Measurements from ENCODE around the gene PLAAT2.

The PLAAT2 gene

DNA sequence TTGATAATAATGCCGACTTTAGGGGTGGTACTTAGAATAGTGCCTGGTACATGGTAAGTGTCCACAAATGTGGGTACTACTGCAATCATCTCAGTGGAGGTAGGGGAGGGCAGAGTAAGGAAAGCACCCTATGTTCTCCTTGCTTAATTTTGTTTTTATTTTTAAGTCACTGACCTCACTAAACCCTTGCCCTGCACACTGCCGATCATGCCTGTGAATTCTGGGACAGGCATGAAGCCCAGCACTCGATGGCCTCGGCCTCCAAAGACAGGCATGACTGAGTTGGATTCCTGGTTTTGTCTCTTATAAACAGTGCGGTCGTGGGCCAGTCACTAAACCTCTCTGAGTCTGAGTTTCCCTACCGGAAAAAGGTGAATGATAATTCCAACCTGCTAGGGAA is 50.4 kb downstream of the PLAAT2 start:
- no peak for DNase-seq

DNA sequence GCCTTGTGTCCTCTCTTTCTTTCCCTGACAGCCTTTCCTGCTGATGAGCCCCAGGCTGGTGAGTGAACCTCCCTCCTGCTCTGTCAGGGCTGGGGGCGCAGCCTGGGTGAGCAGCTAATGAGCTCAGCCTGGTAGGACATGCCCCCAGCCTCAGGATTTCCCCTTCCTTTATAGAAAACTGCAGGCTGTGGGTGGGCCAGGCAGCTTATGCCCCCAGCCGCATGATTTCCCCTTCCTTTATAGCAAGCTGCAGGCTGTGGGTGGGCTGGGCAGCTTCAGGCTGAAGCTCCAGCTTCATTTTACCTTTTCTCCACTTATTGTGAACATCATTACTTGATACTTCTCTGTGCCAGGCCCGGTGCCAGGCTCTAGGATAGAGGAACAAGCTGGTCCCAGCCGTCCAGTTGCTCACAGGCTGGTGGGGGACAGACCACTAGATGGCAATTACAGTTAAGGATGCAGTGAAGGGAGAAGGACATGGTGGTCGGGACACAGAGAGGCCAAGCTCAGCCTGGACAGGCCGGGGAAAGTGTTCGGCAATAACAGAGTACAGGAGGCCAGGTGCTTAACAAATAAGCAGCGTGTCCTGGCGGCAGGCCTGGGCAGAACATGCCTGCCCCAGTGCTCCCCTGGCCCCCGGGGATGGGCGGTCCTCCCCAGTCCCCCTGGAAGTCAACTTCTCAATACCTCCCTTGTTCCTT is 52.0 kb downstream of the PLAAT2 start:
- DNase-seq: no peak

DNA sequence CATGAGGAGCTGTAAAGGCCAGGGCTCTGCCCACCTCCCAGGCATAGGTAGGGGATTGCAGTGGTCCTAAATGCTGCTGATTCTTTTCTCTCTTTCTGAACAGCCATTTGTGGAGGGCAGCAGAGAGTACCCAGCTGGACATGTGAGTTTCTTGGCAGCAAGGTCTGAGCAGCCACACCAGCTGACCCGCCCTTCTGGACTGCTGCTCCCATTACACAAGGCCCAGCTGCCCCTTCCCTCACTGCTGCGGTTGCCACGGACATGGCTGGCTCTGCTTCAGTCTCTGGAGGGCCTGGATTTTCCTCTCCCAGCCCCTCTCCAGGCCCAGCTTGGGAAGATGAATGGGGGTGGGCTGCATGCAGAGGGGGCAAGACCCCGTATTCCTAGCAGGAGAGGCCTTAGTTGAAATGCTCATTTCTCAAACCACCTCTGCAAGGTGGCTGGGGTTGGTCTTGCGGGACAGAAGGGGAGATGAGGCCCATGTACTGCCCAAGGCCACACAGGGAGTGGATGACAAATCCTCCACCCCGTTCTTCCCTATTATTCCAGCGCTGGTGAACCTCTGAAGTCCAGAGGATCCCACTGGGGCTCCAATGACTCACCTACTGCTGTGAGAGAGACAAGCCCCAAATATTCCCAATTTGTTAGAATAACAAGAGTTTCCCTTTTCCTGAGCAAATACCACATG is 52.7 kb downstream of the PLAAT2 start:
- DNase-seq: no peak

DNA sequence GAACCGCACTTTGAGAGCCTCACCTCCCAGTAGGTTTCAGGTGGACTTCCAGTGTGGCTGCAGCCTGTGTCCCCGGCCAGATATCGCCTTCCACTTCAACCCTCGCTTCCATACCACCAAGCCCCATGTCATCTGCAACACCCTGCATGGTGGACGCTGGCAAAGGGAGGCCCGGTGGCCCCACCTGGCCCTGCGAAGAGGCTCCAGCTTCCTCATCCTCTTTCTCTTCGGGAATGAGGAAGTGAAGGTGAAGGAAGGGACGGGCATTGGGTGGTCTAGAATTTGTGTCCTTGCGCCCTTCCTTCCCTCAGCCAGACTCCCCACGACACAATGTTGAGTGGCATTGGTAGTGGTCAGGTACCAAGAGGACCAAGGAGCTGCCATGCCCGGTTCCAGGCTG is 54.4 kb downstream of the PLAAT2 start:
- DNase-seq: no peak

DNA sequence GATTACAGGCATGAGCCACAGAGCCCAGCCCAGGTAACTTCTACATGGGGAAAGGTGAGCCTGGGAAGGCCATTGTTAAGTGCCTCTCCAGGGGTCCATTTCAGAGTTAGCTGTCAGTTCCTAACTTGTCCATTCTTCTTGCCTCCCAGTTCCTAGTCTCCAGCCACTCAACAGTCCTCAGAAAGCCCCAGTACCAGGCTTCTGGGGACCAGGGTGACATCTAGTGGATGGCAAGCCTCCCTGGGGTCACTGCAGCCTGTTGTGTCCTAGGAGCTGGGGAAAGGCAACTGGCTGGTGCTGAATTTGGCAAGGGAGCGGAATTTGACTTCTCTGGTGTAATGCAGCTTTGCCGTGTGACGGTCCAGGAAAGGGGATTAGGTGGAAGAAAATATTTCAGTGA is 55.2 kb downstream of the PLAAT2 start:
- DNase-seq: peak; percentile 71

DNA sequence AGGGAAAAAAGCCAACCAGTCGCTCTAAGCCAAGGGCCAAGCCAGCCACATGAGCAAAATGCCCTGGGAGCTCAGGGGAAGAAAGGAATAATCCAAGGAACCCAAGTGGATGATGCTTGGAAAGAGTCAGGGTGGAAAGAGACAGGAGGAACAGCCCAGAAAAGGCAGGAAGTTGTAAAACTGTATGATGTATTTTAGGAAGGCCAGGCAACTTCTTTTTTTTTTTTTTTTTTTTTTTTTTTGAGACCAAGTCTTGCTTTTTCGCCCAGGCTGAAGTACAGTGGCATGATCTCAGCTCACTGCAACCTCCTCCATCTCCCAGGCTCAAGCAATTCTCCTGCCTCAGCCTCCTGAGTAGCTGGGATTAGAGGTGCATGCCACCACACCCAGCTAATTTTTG is 55.7 kb downstream of the PLAAT2 start:
- DNase-seq: no peak

DNA sequence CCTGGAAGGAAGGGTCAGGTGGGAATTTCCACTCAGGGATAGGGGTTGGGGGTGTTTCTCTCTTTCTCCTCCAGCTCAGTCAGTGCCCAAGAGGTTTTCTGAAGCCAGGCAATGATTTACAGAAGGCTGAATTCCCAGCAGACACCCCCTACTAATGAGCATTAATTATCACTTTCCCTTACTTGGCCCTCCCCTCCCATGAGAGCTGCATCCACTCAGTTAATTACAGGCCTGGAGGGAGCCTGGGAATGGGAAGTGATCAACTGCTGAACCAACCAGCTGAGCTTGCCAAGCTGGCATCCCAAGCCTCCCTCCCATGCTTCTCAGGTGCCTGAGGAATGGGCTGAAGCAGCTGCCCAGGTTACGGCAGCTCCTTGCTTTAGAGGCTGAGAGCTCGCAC is 56.3 kb downstream of the PLAAT2 start:
- DNase-seq: no peak

DNA sequence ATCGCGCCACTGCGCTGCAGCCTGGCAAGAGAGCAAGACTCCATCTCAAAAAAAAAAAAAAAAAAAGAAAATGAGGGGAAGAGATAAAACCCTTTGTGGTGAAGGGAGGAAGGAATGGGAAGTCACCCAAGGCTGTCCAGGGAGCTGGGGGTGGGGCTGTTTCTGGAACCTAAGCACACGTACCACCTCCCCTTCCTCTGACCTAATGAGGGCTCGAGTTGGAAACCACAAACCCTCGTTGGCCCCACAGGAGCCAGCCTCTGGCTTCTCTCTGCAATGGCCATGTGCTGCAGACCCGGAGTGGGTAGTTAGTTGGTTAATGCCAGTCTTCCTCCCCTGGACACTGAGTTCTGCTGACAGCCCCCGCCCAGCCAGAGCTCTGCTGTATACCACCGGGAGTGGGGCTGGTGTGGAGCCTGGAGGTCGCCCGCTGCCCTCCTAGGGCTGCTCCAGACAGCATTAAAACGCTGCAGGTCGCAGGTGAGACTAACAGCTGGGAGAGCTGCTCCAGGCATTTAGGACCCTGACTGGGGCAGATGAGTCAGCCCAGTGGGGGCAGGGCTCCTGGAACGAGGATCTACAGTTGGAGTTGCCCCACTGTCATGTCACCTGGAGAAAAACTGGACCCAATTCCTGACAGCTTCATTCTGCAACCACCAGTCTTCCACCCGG is 57.2 kb downstream of the PLAAT2 start, which contains the start of gene LGALS12:
Gene LGALS12, plus strand, starts transcription at position 228 of the 672 bp plus-strand sequence. Its CDS starts 375 bp downstream, at position 603.
- no peak for DNase-seq

DNA sequence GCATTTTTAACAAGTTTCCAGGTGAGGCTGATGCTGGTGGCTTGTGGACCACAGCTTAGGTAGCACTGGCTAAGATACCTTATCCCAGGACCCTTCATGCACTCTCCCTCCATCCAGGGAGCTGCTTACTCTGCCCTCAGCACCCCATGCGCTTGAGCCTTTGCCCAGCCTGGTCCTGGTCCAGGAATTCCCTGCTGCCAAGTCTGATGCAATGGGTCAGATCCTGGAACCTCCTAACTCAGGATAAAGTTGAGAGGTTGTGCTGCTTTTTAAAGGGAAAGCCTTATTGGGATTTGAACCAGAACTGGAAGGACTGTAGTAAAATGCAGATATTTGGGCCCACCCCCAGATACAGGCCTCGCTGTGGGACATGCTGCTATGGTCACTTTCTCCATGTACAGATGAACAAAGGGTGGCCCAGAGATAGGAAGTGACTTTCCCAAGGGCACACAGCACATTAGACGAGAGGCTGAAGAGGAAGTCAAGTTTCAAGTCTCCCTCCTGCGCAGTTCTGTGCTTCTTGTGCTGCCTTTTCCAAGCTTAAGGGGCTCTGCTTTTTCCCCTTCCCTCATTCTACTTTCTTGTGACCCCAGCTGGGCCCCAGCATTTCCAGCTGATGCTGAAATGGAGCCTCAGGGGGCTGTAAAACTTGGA is 58.1 kb downstream of the PLAAT2 start:
- DNase-seq: no peak

DNA sequence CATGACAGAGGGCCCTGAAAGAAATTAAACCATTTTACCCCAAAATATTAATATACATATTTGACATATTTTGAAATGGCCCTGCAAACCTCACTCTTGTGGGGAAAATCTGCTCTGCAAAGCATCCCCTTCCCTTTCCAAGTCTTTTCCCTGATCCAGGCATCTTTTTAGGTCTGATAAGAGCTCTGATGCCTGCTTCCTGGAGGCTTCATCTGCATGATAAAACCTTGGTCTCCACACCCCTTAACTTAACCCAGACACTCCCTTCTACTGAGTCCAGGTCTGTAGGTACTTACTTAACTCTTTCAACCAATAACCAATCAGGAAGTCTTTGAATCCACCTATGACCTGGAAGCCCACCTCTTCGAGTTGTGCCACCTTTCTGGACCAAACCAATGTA is 59.1 kb downstream of the PLAAT2 start:
- DNase-seq: no peak

DNA sequence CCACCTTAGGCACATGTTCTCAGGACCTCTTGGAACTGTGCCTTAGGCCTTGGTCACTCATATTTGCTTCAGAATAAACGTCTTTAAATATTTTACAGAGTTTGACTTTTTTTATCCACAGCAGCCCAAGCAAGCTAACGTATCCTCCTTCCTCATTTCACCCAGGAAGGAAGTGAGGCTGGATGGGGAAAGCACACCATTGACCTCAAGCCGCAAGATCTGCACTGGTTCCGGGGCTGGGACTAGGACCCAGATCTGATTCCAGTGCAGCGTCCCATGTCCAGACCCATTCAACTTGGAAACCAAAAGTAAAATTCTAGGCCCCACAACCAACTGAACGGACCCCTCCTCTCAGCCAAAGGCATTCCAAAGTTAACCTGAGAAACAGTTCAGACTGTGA is 59.7 kb downstream of the PLAAT2 start:
- no peak for DNase-seq
